ENCODE results near the gene FXYD3. TPM values are rescaled to one million over a fixed set of nuclear protein-coding genes. Genes with fewer than 3 reads are reported as not detected.

Gene FXYD3
- total and polyA plus RNA-seq, 4 donors: 0.32 to 0.45 TPM; not detected in 2

DNA sequence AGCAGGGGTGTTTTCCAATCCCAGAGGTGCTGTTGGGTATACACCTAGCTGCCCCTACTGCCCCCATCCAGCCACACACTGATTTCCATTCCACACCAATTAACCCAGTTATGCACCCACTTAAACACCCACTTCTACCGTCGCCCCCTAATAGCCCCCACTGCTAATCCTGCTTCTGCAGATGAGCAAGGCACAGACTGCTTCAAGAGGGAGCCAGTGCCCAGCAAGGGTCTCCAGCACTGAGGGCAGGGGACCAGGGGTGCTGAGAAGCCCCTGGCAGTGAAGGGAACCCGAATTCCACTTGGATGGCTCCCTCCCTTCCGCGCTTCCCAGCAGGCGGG lies 28.6 kb downstream of the FXYD3 start:
- TF ChIP-seq RAD21 (IDR thresholded peaks at IDR 0.05): no peak
- TF ChIP-seq ZBTB33 (IDR thresholded peaks at IDR 0.05): no peak
- TF ChIP-seq, protein P1, sequence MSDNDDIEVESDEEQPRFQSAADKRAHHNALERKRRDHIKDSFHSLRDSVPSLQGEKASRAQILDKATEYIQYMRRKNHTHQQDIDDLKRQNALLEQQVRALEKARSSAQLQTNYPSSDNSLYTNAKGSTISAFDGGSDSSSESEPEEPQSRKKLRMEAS (IDR thresholded peaks at IDR 0.05): no peak
- TF ChIP-seq ATF3 (IDR thresholded peaks at IDR 0.05): no peak
- no peak for TF ChIP-seq RXRA (IDR thresholded peaks at IDR 0.05)
- TF ChIP-seq TAF1 (conservative IDR thresholded peaks at IDR 0.05): no peak
- no peak for TF ChIP-seq NR2F2 (IDR thresholded peaks at IDR 0.05)
- TF ChIP-seq GABPA (IDR thresholded peaks at IDR 0.05 in 1 of 2, conservative IDR thresholded peaks at IDR 0.05 in 1 of 2): no peak
- no peak for TF ChIP-seq EGR1 (IDR thresholded peaks at IDR 0.05; ENCODE audit: low read depth in 2 of 2)
- no peak for TF ChIP-seq FOXA2 (IDR thresholded peaks at IDR 0.05)
- TF ChIP-seq HNF4G (IDR thresholded peaks at IDR 0.05): no peak
- no peak for TF ChIP-seq HNF4A (conservative IDR thresholded peaks at IDR 0.05)
- no peak for TF ChIP-seq SP1 (IDR thresholded peaks at IDR 0.05)
- no peak for TF ChIP-seq REST (IDR thresholded peaks at IDR 0.05)
- no peak for TF ChIP-seq FOXA1 (IDR thresholded peaks at IDR 0.05)
- TF ChIP-seq YY1 (IDR thresholded peaks at IDR 0.05): no peak
- H3K4me1 ChIP-seq (ENCODE audit: control insufficient read depth in 4 of 4, insufficient read depth in 4 of 4, low read length in 3 of 4): peaks cover 5 to 22% (median 15%) of the 10 kb centered on the region in 4 donors
- no peaks in the 10 kb centered on the region for H3K9me3 ChIP-seq (ENCODE audit: control insufficient read depth in 4 of 4, low read length in 3 of 4)
- no peak overlapping the region for H3K4me3 ChIP-seq (ENCODE audit: low read depth in 1 of 3, low read length in 3 of 3)
- no peaks in the 10 kb centered on the region for H3K27me3 ChIP-seq (ENCODE audit: control insufficient read depth in 4 of 4, insufficient read depth in 4 of 4, low read length in 3 of 4)
- DNase-seq (ENCODE audit: low spot score): no peak
- 72% methylated on average over 6 of the region's 6 CpGs for WGBS
- H3K36me3 ChIP-seq (ENCODE audit: control insufficient read depth in 4 of 4, insufficient read depth in 3 of 4, low read depth in 1 of 4, low read length in 3 of 4): no peaks in the 10 kb centered on the region
- H3K27ac ChIP-seq (ENCODE audit: low read depth in 1 of 2, low read length in 2 of 2): no peak overlapping the region
- H3K9ac ChIP-seq (ENCODE audit: low read depth in 1 of 2, low read length in 2 of 2): no peak overlapping the region

GRCh38 chr19:35144600-35145436 lies 29.2 kb downstream of the FXYD3 start:
- H3K4me1 ChIP-seq (ENCODE audit: control insufficient read depth in 4 of 4, insufficient read depth in 4 of 4, low read length in 3 of 4): peaks cover 5 to 20% (median 14%) of the 10 kb centered on the region in 4 donors
- no peak overlapping the region for H3K9ac ChIP-seq (ENCODE audit: low read depth in 1 of 2, low read length in 2 of 2)
- H3K27ac ChIP-seq (ENCODE audit: low read depth in 1 of 2, low read length in 2 of 2): no peak overlapping the region
- no peaks in the 10 kb centered on the region for H3K9me3 ChIP-seq (ENCODE audit: control insufficient read depth in 4 of 4, low read length in 3 of 4)
- DNase-seq (ENCODE audit: low spot score): no peak
- H3K27me3 ChIP-seq (ENCODE audit: control insufficient read depth in 4 of 4, insufficient read depth in 4 of 4, low read length in 3 of 4): no peaks in the 10 kb centered on the region
- H3K4me3 ChIP-seq (ENCODE audit: low read depth in 1 of 3, low read length in 3 of 3): no peak overlapping the region
- H3K36me3 ChIP-seq (ENCODE audit: control insufficient read depth in 4 of 4, insufficient read depth in 3 of 4, low read depth in 1 of 4, low read length in 3 of 4): no peaks in the 10 kb centered on the region
- no peak for TF ChIP-seq HNF4A (conservative IDR thresholded peaks at IDR 0.05)
- TF ChIP-seq, protein P2, sequence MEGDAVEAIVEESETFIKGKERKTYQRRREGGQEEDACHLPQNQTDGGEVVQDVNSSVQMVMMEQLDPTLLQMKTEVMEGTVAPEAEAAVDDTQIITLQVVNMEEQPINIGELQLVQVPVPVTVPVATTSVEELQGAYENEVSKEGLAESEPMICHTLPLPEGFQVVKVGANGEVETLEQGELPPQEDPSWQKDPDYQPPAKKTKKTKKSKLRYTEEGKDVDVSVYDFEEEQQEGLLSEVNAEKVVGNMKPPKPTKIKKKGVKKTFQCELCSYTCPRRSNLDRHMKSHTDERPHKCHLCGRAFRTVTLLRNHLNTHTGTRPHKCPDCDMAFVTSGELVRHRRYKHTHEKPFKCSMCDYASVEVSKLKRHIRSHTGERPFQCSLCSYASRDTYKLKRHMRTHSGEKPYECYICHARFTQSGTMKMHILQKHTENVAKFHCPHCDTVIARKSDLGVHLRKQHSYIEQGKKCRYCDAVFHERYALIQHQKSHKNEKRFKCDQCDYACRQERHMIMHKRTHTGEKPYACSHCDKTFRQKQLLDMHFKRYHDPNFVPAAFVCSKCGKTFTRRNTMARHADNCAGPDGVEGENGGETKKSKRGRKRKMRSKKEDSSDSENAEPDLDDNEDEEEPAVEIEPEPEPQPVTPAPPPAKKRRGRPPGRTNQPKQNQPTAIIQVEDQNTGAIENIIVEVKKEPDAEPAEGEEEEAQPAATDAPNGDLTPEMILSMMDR (IDR thresholded peaks at IDR 0.05; ENCODE audit: low read depth, low read length, missing input control): no peak
- TF ChIP-seq NR2F2 (IDR thresholded peaks at IDR 0.05): no peak
- TF ChIP-seq ZBTB33 (IDR thresholded peaks at IDR 0.05): no peak
- 55% methylated on average over 15 of the region's 15 CpGs for WGBS

All from liver (tissue), 9 donors.